HepG2 (cell line): ENCODE data around the gene ELMO2.

Experiments used
- ATF4 ChIP-seq, 2 experiments: fragments of 450-650 bp in 1 of 2; sonication (generic) in 1 of 2; formaldehyde crosslinking; IDR thresholded peaks; 2 replicates each; pipeline versions ENCODE4 v1.5.0 to v1.8.0; 2020 to 2022; ENCODE audit warnings: mild to moderate bottlenecking in 1 of 2, missing genetic modification reagents in 1 of 2
- DPF2 ChIP-seq: sonication (generic); formaldehyde crosslinking; IDR thresholded peaks from 2 replicates; pipeline ENCODE4 v1.4.0; 2020; ENCODE audit warnings: mild to moderate bottlenecking, low read depth, missing genetic modification reagents, borderline replicate concordance
- RFX5 ChIP-seq: IDR thresholded peaks from 2 replicates; pipeline ENCODE4 v1.6.1; 2011; ENCODE audit warnings: low read depth, low read length, improper control_type of control experiment
- ZFP36 ChIP-seq: fragments of 150-350 bp; IDR thresholded peaks from 2 replicates; pipeline ENCODE4 v1.6.1; 2018; ENCODE audit warnings: borderline replicate concordance, low read length, low read depth; ENCODE audit not compliant: partially characterized antibody
- ZNF274 ChIP-seq: sonication (generic); formaldehyde crosslinking; IDR thresholded peaks from 2 replicates; pipeline ENCODE4 v1.5.1; 2020; ENCODE audit warnings: mild to moderate bottlenecking, missing genetic modification reagents

- TF ChIP-seq ZNF274 (CRISPR knock-in tag) (no peak), DPF2 (no peak), ATF4 (CRISPR knock-in tag; IDR thresholded peaks at IDR 0.05) (no peak), RFX5 (no peak), ZFP36 (no peak)
Measured at GRCh38 chr20:46377518-46377917, 28.9 kb downstream of the ELMO2 start.
